KG1 (cell line): Measurements from ENCODE around the gene HTRA3.
"Not testable (repeated sequence)": the region's sequence is repeated elsewhere in the genome, so short reads cannot be mapped to it uniquely, and the experiment has no call there.

Experiments
- DNase-seq: peaks from one replicate; lab custom pipeline; 2025; lab: John Stamatoyannopoulos, UW

Gene HTRA3

DNA sequence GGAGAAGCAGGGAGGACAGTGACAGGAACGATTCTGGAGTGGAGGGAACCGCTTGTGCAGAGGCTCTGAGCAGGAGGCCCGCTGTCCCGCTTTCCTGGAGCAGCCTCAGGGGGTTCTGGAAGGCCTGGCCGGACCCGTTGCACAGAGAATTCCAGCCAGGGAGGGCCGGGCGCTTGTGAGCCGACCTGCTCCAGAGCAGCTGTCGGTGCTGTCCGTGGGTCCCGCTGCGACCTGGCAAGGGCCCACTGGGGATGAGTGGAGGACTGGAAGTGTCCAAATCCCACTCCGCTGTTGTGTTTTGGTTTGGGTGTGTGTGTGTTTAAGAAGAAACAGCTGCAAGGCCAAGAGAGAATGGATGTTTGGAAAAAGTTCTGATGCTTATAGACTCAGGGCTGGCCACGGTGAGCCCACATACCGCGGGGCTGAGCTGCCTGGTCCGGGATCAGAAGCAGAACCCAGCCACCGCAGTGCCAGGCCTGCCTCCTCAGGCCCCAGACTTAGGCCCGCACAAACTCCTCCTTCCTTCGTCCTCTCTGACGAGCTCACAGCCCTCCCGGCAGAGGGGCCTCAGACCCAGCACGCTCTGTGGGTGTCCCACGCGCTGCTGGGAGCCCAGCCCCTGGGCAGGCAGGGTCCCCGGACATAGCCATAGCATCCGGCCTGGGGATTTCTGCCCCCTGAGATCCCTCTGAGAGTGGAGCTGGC is 73.9 kb downstream of the HTRA3 start:
- no peak for DNase-seq

GRCh38 chr4:8343967-8344331 is 74.4 kb downstream of the HTRA3 start:
- DNase-seq: no peak

GRCh38 chr4:8344377-8344776 is 74.8 kb downstream of the HTRA3 start:
- no peak for DNase-seq

GRCh38 chr4:8345053-8345945 is 75.7 kb downstream of the HTRA3 start:
- DNase-seq: no peak

GRCh38 chr4:8345946-8346814 is 76.6 kb downstream of the HTRA3 start:
- DNase-seq: no peak

DNA sequence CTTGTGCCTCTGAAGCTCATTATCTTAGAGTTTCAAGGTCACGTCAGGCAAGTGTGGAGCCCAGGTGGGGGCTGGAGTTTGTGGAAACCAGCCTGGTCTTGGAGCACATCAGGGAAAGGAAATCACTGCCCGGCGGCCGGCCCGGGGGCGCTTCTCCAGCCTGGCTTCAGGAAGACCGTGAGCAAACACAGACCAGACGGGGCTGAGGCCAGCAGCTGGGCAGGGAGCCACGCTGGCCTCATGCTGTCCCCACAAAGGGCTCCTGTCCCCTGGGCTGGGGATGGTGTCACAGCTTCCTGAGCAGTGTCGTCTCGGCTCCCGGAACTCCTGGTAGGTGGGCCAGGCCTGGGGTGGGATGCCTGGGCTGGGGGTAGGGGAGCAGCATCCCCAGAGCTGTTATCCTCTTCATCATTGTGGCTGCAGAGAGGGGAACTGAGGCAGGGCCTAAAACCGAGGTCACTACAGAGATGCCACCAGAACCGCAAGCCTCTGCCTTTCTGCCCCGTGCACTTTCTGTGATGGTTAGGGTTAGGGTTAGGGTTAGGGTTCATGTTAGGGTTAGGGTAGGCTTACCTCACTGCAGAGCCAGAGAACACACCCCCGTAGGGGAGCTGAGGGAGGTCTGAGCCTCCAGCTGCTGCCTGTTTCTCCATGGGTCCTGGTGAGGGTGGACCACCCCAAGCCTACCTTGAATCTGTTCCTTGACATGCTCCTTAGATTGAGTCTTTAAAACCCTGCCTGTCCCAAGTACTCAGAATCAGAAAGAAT is 77.5 kb downstream of the HTRA3 start:
- DNase-seq: no peak

- DNase-seq: no peak
Observed at GRCh38 chr4:8347660-8348059, 78.1 kb downstream of the HTRA3 start.

DNA sequence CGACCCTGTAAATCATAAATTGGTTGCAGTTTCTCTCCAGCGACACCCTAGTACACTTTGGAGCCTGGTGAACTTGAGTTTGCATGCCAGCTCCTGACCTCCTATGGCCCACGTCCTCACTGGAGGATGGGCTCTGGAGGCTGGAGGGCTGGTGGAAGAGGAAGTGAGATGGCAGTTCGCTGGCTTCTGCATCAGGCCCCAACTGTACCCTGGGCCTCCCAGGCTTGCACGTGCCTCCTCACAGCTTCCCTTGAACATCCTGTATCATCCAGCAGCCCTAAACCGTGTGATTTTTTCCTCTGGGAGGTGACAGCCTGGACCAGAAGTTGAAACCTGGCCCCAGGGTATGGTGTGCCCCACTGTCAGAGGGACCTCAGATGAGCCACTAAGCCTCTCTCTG is 78.5 kb downstream of the HTRA3 start:
- no peak for DNase-seq

DNA sequence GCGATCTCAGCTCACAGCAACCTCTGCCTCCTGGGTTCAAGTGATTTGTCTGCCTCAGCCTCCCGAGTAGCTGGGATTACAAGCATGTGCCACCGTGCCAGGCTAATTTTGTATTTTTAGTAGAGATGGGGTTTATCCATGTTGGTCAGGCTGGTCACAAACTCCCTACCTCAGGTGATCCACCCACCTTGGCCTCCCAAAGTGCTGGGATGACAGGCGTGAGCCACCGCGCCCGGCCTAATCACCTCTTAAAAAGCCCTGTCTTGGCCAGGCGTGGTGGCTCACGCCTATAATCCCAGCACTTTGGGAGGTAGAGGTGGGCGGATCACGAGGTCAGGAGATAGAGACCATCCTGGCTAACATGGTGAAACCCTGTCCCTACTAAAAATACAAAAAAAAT is 79.7 kb downstream of the HTRA3 start:
- DNase-seq: not testable (repeated sequence)

DNA sequence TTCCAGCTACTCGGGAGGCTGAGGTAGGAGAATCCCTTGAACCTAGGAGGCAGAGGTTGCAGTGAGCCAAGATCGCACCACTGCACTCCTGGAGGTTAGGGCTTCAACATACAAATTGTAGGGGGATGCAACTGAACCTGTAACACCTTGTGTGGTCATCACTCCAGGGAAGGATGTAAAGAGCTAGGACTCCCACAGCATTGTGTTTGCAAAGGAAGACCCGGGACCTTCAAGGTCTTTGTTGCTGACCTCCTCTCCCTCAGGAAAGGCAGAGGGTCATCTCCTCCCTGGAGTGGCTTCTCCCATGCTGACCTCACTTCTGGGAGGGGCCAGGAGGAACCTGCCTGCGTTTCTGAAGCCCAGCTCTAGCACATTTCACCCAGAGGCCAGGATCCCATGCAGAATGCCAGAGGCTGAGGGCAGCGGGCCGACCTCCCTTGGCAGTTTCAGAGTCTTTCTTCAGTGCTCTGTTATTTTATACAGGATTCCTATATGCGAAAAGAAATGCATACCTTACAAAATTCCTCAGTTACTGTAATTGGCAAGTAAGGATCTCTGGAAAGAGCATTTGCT is 80.2 kb downstream of the HTRA3 start:
- DNase-seq: no peak

DNA sequence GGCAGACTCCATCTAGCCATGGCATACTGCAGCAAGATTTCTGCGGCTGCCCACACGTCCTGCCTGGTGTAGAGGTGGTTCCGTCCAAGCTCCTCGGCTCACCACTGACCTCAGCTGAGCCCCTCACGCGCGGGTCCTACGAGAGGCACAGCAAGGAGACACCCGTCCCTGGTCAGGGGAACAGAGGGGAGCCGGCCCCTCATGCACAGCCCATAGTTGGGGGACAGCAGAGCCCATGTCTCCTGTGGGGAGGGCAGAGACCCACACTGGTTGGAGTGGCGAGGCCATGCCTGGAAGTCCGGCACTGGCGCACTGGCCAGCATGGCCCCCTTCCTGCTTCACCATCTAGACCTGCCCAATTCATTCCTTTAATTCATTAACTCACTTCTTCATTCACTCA is 80.8 kb downstream of the HTRA3 start:
- DNase-seq: no peak

GRCh38 chr4:8350841-8351461 is 81.4 kb downstream of the HTRA3 start:
- no peak for DNase-seq

- no peak for DNase-seq
Observed at GRCh38 chr4:8351931-8352367, 82.4 kb downstream of the HTRA3 start.

- DNase-seq: no peak
Observed at GRCh38 chr4:8352368-8353157, 83.0 kb downstream of the HTRA3 start.

DNA sequence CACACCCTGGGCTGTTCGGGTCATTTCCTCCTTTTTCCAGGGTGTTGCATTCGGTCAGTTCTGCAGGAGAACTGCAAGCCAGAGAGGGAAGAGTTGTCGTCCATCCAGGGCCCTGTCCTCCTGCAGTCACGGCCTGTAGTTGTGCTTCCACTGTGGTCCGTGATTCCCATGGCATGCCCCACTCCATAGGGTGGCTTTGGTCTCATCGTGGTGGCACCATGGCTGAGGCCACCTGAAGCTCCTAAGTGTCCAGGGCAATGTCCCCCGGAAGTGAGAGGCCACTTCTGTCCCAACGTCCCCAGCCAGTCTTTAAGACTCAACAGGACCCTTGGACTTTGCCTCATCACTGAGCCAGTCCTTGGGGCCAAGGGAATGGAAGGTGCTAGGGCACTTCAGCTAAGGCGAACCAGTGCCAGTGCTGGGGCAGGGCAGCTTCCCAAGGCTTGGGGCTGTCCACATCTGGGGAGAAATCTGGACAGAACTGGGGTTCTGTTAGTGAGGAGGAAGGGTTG is 83.7 kb downstream of the HTRA3 start:
- no peak for DNase-seq

DNA sequence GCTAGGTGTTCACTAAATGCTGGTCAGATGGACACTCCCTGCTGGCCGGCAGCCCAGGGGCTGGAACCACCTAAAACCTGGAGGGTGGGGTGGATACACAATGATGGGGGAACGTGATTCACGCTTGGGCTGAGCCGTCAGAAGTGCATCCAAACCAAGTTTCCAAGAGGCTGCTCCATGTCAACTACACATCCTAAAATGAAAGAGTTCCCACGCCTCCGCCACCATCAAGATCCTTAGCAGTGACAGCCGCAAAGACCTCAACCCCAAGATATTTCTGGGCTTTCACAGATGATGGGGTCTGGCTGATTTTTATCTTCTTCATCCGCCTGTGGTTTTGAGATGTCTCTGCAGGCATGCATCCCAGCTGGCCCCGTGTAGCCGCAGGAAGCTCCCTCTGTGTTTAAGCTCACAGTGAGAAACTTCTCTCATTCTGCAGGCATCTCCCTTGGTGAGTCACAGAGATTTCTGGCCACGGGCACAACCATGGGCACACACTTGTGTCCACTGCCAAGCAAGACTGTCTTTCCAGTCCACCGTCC is 84.4 kb downstream of the HTRA3 start:
- DNase-seq: no peak

DNA sequence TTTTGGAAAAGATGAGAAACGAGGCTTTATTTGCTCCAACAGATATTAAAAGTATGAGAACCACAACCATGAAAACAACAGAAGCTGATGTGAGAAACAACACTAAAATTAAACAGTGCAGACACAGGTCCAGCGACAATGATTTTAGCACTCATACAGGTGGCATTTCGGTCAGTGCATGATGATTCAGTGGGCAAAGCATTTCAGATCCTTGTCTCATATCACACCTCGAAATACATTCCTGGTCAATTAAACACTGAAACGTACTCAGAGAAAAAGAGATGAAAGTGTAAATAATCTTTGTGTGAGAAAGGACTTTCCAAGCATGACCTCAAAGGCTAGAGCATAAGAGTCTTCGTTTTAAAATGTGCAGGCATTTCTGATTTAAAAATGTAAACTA is 85.8 kb downstream of the HTRA3 start:
- no peak for DNase-seq

- no peak for DNase-seq
Observed at GRCh38 chr4:8355864-8356565, 86.5 kb downstream of the HTRA3 start.
